T-cell (primary cell): ENCODE results near the gene TAL1. TPM values are rescaled to one million over a fixed set of nuclear protein-coding genes. Genes with fewer than 3 reads are reported as not detected.
A peak's percentile ranks its signal among the peaks of the same experiment; 100 is the strongest.

ENCODE experiments used
- ATAC-seq, 4 experiments: fragments of 200-7000 bp in 3 of 4; fragments of 150-1000 bp in 1 of 4; cut with Tn5 transposase; replicated peaks in 1 of 4; 1 replicate in 3 of 4; 2 replicates in 1 of 4; pipeline ENCODE4 v1.10.0; 2021; ENCODE audit warnings: moderate library complexity in 3 of 4, mild to moderate bottlenecking in 2 of 4, moderate number of reproducible peaks in 1 of 4
- CTCF ChIA-PET, 2 donors: fragments of 300-600 bp; sonication (Branson Sonifier 250); formaldehyde crosslinking; loops; one replicate each; lab custom pipeline; 2022; ENCODE audit warnings: antibody characterized with exemption in 2 of 2; lab: Charles Lee
- POLR2A ChIA-PET, 2 donors: fragments of 300-600 bp; sonication (Branson Sonifier 250); formaldehyde crosslinking; loops; one replicate each; lab custom pipeline; 2022; ENCODE audit warnings: antibody characterized with exemption in 2 of 2; lab: Charles Lee
- DNase-seq, 35 experiments: peaks; one replicate each; pipeline versions ENCODE4 v3.0.0 to v3.0.0-alpha.2; 2013 to 2023
- H3K27ac ChIP-seq: one replicate; pipeline ENCODE4 v1.5.1; 2013; ENCODE audit warnings: low read length
- H3K27me3 ChIP-seq, 2 experiments: replicated peaks in 1 of 2; 1 replicate in 1 of 2; 2 replicates in 1 of 2; pipeline versions ENCODE4 v1.6.1 to v1.7.0; 2013; ENCODE audit warnings: low read length in 1 of 2, mixed read lengths in 1 of 2; ENCODE audit not compliant: control insufficient read depth in 2 of 2, insufficient read depth in 2 of 2; ENCODE audit errors: extremely low read depth in 1 of 2
- H3K36me3 ChIP-seq, 2 donors: 1 replicate in 1 of 2; 2 replicates in 1 of 2; pipeline versions ENCODE4 v1.6.1 to v1.7.0; 2013; ENCODE audit warnings: low read length in 1 of 2; ENCODE audit not compliant: control insufficient read depth in 2 of 2, insufficient read depth in 1 of 2; ENCODE audit errors: extremely low read depth in 1 of 2
- H3K4me1 ChIP-seq, 2 experiments: 1 replicate in 1 of 2; 2 replicates in 1 of 2; pipeline versions ENCODE4 v1.6.1 to v1.7.0; 2013; ENCODE audit warnings: low read length in 2 of 2, mixed read lengths in 1 of 2; ENCODE audit not compliant: insufficient read depth in 2 of 2, control insufficient read depth in 1 of 2; ENCODE audit errors: extremely low read depth in 1 of 2
- H3K4me3 ChIP-seq, 2 donors: 1 replicate in 1 of 2; 2 replicates in 1 of 2; pipeline versions ENCODE4 v1.5.1 to v1.7.0; 2013; ENCODE audit warnings: mild to moderate bottlenecking in 2 of 2, low read length in 1 of 2, moderate library complexity in 1 of 2; ENCODE audit not compliant: control insufficient read depth in 1 of 2; ENCODE audit errors: extremely low read depth in 1 of 2
- H3K9me3 ChIP-seq: 2 replicates; pipeline ENCODE4 v1.7.0; 2013
- H3K27ac Mint-ChIP-seq, 2 donors: one replicate each; pipeline ENCODE4 v1.8.0; 2020 to 2021; ENCODE audit warnings: mild to moderate bottlenecking in 2 of 2, mixed read lengths in 2 of 2
- H3K27me3 Mint-ChIP-seq, 2 donors: one replicate each; pipeline ENCODE4 v1.8.0; 2021 to 2022; ENCODE audit warnings: mixed read lengths in 2 of 2
- H3K36me3 Mint-ChIP-seq: one replicate; pipeline ENCODE4 v1.8.0; 2021; ENCODE audit warnings: mixed read lengths
- H3K4me1 Mint-ChIP-seq, 3 donors: one replicate each; pipeline ENCODE4 v1.8.0; 2020 to 2022; ENCODE audit warnings: mixed read lengths in 3 of 3, mild to moderate bottlenecking in 1 of 3
- H3K4me3 Mint-ChIP-seq, 3 donors: one replicate each; pipeline ENCODE4 v1.8.0; 2020 to 2022; ENCODE audit warnings: mild to moderate bottlenecking in 3 of 3, mixed read lengths in 3 of 3, moderate library complexity in 3 of 3
- H3K9me3 Mint-ChIP-seq, 3 donors: one replicate each; pipeline ENCODE4 v1.8.0; 2020 to 2022; ENCODE audit warnings: mixed read lengths in 3 of 3
- WGBS: methylation state at CpG from one replicate; pipeline ENCODE4 v1.1.5; 2013; ENCODE audit warnings: missing lambda C conversion rate; ENCODE audit not compliant: insufficient coverage; 5-methylcytosine and 5-hydroxymethylcytosine counted together
- total RNA-seq, 35 experiments: library from RNA in 6 of 35; stranded (reverse) in 6 of 35; fragments of 120-200 nt in 1 of 35; gene quantifications; one replicate each; pipeline versions ENCODE4 v1.2.1 to v1.2.4 and lab custom pipeline; 2013 to 2026

TAL1 gene
- total RNA-seq, 5 donors from 2014 or later (not counting 1 experiment from before 2014, with no cell fraction given), result 0.28 to 0.85 (median 0.44) TPM

GRCh38 chr1:47188791-47189785 is 42.9 kb downstream of the TAL1 start:
- POLR2A ChIA-PET, result no interaction called here
- peak in 2 of 35 experiments; percentile 2 to 11 for DNase-seq

GRCh38 chr1:47187926-47188250 is 44.1 kb downstream of the TAL1 start:
- CTCF ChIA-PET, result no interaction called here
- WGBS, result 44% methylated on average over 2 of the region's 2 CpGs
- Mint-ChIP-seq H3K4me3 (no peak overlapping the region), H3K27me3 (peaks cover 15 to 19% of the 10 kb centered on the region in 2 donors), H3K9me3 (no peaks in the 10 kb centered on the region), H3K36me3 (no peaks in the 10 kb centered on the region), H3K4me1 (no peaks in the 10 kb centered on the region), H3K27ac (no peak overlapping the region)
- POLR2A ChIA-PET, result no interaction called here
- H3K9me3 ChIP-seq, result no peaks in the 10 kb centered on the region
- peak in 1 of 4 experiments; percentile 22 for ATAC-seq
- no peaks in the 10 kb centered on the region for H3K36me3 ChIP-seq
- H3K4me1 ChIP-seq, result peaks cover 0 to 4% of the 10 kb centered on the region in 2 experiments
- no peak overlapping the region for H3K4me3 ChIP-seq
- peaks cover 0 to 48% of the 10 kb centered on the region in 2 experiments for H3K27me3 ChIP-seq
- peak in 1 of 35 experiments; percentile 3 for DNase-seq
- no peak overlapping the region for H3K27ac ChIP-seq

More at GRCh38 chr1:47188791-47189785, 42.9 kb downstream of the TAL1 start:
- Mint-ChIP-seq H3K4me3 (no peak overlapping the region), H3K36me3 (no peaks in the 10 kb centered on the region), H3K9me3 (no peaks in the 10 kb centered on the region), H3K27me3 (peaks cover 12 to 19% of the 10 kb centered on the region in 2 donors), H3K4me1 (no peaks in the 10 kb centered on the region), H3K27ac (no peak overlapping the region)
- H3K4me3 ChIP-seq, result no peak overlapping the region
- 52% methylated on average over 4 of the region's 7 CpGs for WGBS
- H3K27ac ChIP-seq, result no peak overlapping the region
- no peak for ATAC-seq
- no peaks in the 10 kb centered on the region for H3K36me3 ChIP-seq
- peaks cover 0 to 41% of the 10 kb centered on the region in 2 experiments for H3K27me3 ChIP-seq
- CTCF ChIA-PET, result interaction anchor here (0.6 to 0.8 kb wide), 2 partner anchors 13 to 73 kb away, joined by 3 to 4 read pairs; no protein-coding TSS in a partner anchor
- peaks cover 0 to 6% of the 10 kb centered on the region in 2 experiments for H3K4me1 ChIP-seq
- no peaks in the 10 kb centered on the region for H3K9me3 ChIP-seq

- H3K27ac Mint-ChIP-seq, result no peak overlapping the region
Measured at GRCh38 chr1:47187231-47187925, 44.6 kb downstream of the TAL1 start.

GRCh38 chr1:47186267-47187185 is 45.5 kb downstream of the TAL1 start:
- ChIA-PET CTCF (no interaction called here), POLR2A (no interaction called here)
- Histone ChIP-seq H3K9me3 (no peaks in the 10 kb centered on the region), H3K27ac (no peak overlapping the region), H3K4me3 (no peak overlapping the region), H3K27me3 (peaks cover 0 to 50% of the 10 kb centered on the region in 2 experiments), H3K4me1 (no peaks in the 10 kb centered on the region), H3K36me3 (no peaks in the 10 kb centered on the region)
- DNase-seq (peak in 1 of 35 experiments; percentile 15), ATAC-seq (no peak)
- WGBS, result 81% methylated on average over 9 of the region's 13 CpGs
- H3K27me3 Mint-ChIP-seq, result peaks cover 22 to 29% of the 10 kb centered on the region in 2 donors
- no peaks in the 10 kb centered on the region for H3K36me3 Mint-ChIP-seq
- no peaks in the 10 kb centered on the region for H3K9me3 Mint-ChIP-seq
- no peak overlapping the region for H3K4me3 Mint-ChIP-seq
- H3K27ac Mint-ChIP-seq, result no peak overlapping the region
- H3K4me1 Mint-ChIP-seq, result no peaks in the 10 kb centered on the region

More at GRCh38 chr1:47187231-47187925, 44.6 kb downstream of the TAL1 start:
- H3K36me3 ChIP-seq, result no peaks in the 10 kb centered on the region
- no peaks in the 10 kb centered on the region for H3K9me3 Mint-ChIP-seq
- peaks cover 15 to 22% of the 10 kb centered on the region in 2 donors for H3K27me3 Mint-ChIP-seq
- no peaks in the 10 kb centered on the region for H3K4me1 Mint-ChIP-seq
- no peaks in the 10 kb centered on the region for H3K36me3 Mint-ChIP-seq
- ATAC-seq, result no peak
- peak in 1 of 35 experiments; percentile 17 for DNase-seq
- no peak overlapping the region for H3K4me3 ChIP-seq
- H3K27ac ChIP-seq, result no peak overlapping the region
- ChIA-PET POLR2A (no interaction called here), CTCF (no interaction called here)
- no peak overlapping the region for H3K4me3 Mint-ChIP-seq
- peaks cover 0 to 48% of the 10 kb centered on the region in 2 experiments for H3K27me3 ChIP-seq
- H3K4me1 ChIP-seq, result no peaks in the 10 kb centered on the region
- H3K9me3 ChIP-seq, result no peaks in the 10 kb centered on the region
- WGBS, result 80% methylated on average over 11 of the region's 12 CpGs

- ChIA-PET POLR2A (no interaction called here), CTCF (interaction anchor here (0.6 to 2.1 kb wide), 8 partner anchors 9 to 534 kb away, joined by 3 to 15 read pairs (median 3); no protein-coding TSS in a partner anchor)
- H3K9me3 Mint-ChIP-seq, result no peaks in the 10 kb centered on the region
- H3K4me1 Mint-ChIP-seq, result no peaks in the 10 kb centered on the region
- no peaks in the 10 kb centered on the region for H3K36me3 Mint-ChIP-seq
- H3K4me1 ChIP-seq, result no peaks in the 10 kb centered on the region
- no peaks in the 10 kb centered on the region for H3K36me3 ChIP-seq
- ATAC-seq (no peak), DNase-seq (peak in 1 of 35 experiments; percentile 21)
- H3K4me3 ChIP-seq, result no peak overlapping the region
- peaks cover 0 to 59% of the 10 kb centered on the region in 2 experiments for H3K27me3 ChIP-seq
- WGBS, result 85% methylated on average over 10 of the region's 14 CpGs
- peaks cover 35 to 42% of the 10 kb centered on the region in 2 donors for H3K27me3 Mint-ChIP-seq
- no peak overlapping the region for H3K4me3 Mint-ChIP-seq
- no peaks in the 10 kb centered on the region for H3K9me3 ChIP-seq
- no peak overlapping the region for H3K27ac Mint-ChIP-seq
- H3K27ac ChIP-seq, result no peak overlapping the region
Measured at GRCh38 chr1:47184822-47185677, 47.0 kb downstream of the TAL1 start.
